ENCODE measurements around the gene PNP. TPM values are rescaled to one million over a fixed set of nuclear protein-coding genes. Genes with fewer than 3 reads are reported as not detected.
A peak's percentile ranks its signal among the peaks of the same experiment; 100 is the strongest.

PNP gene
- total and polyA plus RNA-seq, 10 of the 15 experiments (the other 5 are each of a cell fraction or from before 2014, with no cell fraction given): 103 to 215 (median 138) TPM

GRCh38 chr14:20427231-20428009 lies 41.8 kb upstream of the PNP start (continued):
- TF ChIP-seq JUNB (IDR thresholded peaks at IDR 0.05) (peak; percentile 66), NFIC (IDR thresholded peaks at IDR 0.05; ENCODE audit: low read depth, low read length) (peak; percentile 91), MAX (IDR thresholded peaks at IDR 0.05; ENCODE audit: low read depth, low read length) (no peak)

- WGBS (ENCODE audit: insufficient coverage, insufficient replicate concordance, low lambda C conversion rate, missing lambda C conversion rate): 8% methylated on average over 5 of the region's 5 CpGs
- no peaks in the 10 kb centered on the region for H3K27me3 ChIP-seq (replicated peaks in 1 of 2; ENCODE audit: control insufficient read depth in 2 of 2, insufficient read depth in 2 of 2, low read length in 1 of 2)
- H3K9me3 ChIP-seq (replicated peaks; ENCODE audit: control insufficient read depth, insufficient read depth, low read length): no peaks in the 10 kb centered on the region
- peaks cover 18% of the 10 kb centered on the region for H3K4me1 ChIP-seq (ENCODE audit: control insufficient read depth, insufficient read depth, low read length)
- BruUV-seq (replicated peaks): no TSS peak
- peak overlapping the region; percentile 48 for H2AFZ ChIP-seq (ENCODE audit: control insufficient read depth, low read depth, low read length)
- H3K4me2 ChIP-seq (ENCODE audit: control insufficient read depth, insufficient read depth): peak overlapping the region; percentile 91
- H3K9ac ChIP-seq (ENCODE audit: control insufficient read depth, insufficient read depth, low read length): peak overlapping the region; percentile 64
- intact Hi-C loops (cut with micrococcal nuclease; ENCODE audit: unreplicated experiment) (loop anchor here (2.0 kb wide), 1 partner anchor 27 kb away; the partner anchor contains the start of genes APEX1 and OSGEP), in situ Hi-C loops (cut with MboI) (no loop called here)
- peak overlapping the region; percentile 89 for H3K27ac ChIP-seq (ENCODE audit: control insufficient read depth, insufficient read depth)
- H3K79me2 ChIP-seq (ENCODE audit: control insufficient read depth, insufficient read depth, low read length): no peaks in the 10 kb centered on the region
- DNase-seq (ENCODE audit: low read depth, low spot score): no peak
- CTCF ChIA-PET: interaction anchor here (1.0 to 8.6 kb wide), 2 partner anchors 13 to 20 kb away, joined by 3 to 70 read pairs; no protein-coding TSS in a partner anchor
- peak; percentile 35 for FAIRE-seq
- POLR2A ChIA-PET: interaction anchor here (1.2 kb wide), 1 partner anchor 14 kb away, joined by 4 read pairs; no protein-coding TSS in a partner anchor
- H3K4me3 ChIP-seq: peak overlapping the region; percentile 38; the same call in 1 of the 2 replicates
- ATAC-seq: peak; percentile 60
- RAD21 ChIA-PET (ENCODE audit: unreplicated experiment): interaction anchor here (0.8 to 1.9 kb wide), 2 partner anchors 13 to 33 kb away, joined by 4 to 5 read pairs; partner anchors contain the start of gene PIP4P1
- SMC1A ChIA-PET (ENCODE audit: uncharacterized antibody, unreplicated experiment): interaction anchor here (0.9 to 2.0 kb wide), 4 partner anchors 13 to 84 kb away, joined by 3 to 8 read pairs (median 4); partner anchors contain the start of gene PARP2
- H4K20me1 ChIP-seq (ENCODE audit: control insufficient read depth, insufficient read depth): no peaks in the 10 kb centered on the region
- no peaks in the 10 kb centered on the region for H3K36me3 ChIP-seq (ENCODE audit: control insufficient read depth in 2 of 2, insufficient read depth in 2 of 2, low read length in 1 of 2)
- no peak for TF ChIP-seq JUNB (IDR thresholded peaks at IDR 0.05)
- no peak for TF ChIP-seq RB1 (IDR thresholded peaks at IDR 0.05; ENCODE audit: borderline replicate concordance)
- TF ChIP-seq IRF4 (IDR thresholded peaks at IDR 0.05; ENCODE audit: low read depth, low read length): no peak
- 0 out of 2 replicates have a peak, but pooled peaks have one; percentile 26 for TF ChIP-seq ZNF687 (IDR thresholded peaks at IDR 0.05)
- TF ChIP-seq BHLHE40 (IDR thresholded peaks at IDR 0.05; ENCODE audit: borderline replicate concordance in 1 of 2, low read depth in 2 of 2, low read length in 1 of 2): 0 out of 4 replicates have a peak, but pooled peaks of 1 of the 2 experiments have one; percentile 3
- TF ChIP-seq NBN (IDR thresholded peaks at IDR 0.05): no peak
- no peak for TF ChIP-seq ELK1 (IDR thresholded peaks at IDR 0.05; ENCODE audit: low read depth, low read length)
- 0 out of 2 replicates have a peak, but pooled peaks have one; percentile 5 for TF ChIP-seq TBL1XR1 (IDR thresholded peaks at IDR 0.05; ENCODE audit: low read depth, low read length)
- no peak for TF ChIP-seq CBX3 (IDR thresholded peaks at IDR 0.05; ENCODE audit: borderline replicate concordance, low read depth)
- no peak for TF ChIP-seq FOXK2 (IDR thresholded peaks at IDR 0.05)
- TF ChIP-seq KDM1A (IDR thresholded peaks at IDR 0.05; ENCODE audit: borderline replicate concordance): no peak
- peak; percentile 10; the same call in 1 of the 2 replicates for TF ChIP-seq RELB (IDR thresholded peaks at IDR 0.05; ENCODE audit: low read depth)
Measured at GRCh38 chr14:20428010-20428365, 41.2 kb upstream of the PNP start.
